Measurements from ENCODE around the gene CLINT1.
A peak's percentile ranks its signal among the peaks of the same experiment; 100 is the strongest.
"Not testable (repeated sequence)": the region's sequence is repeated elsewhere in the genome, so short reads cannot be mapped to it uniquely, and the experiment has no call there.

CLINT1 gene

GRCh38 chr5:157860898-157861890, 2.2 kb upstream of the CLINT1 start:
- no peak for DNase-seq

DNA sequence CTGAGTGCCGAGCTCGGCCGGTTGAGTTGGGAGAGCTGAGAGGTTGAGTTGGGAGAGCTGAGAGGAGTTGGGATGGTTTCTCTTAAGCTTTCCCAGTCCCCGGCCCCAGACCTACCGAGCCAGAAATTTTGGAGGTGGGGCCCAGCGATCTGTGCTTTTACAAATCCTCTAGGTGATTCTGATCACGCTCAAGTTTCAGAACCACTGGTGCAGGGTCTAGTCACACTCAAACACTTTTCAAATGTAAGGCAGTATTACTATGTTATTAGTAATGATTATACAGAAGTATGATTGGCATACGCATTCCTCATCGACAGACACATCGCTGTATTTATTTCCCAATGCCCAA, 256 bp upstream of the CLINT1 start:
- no peak for DNase-seq

DNA sequence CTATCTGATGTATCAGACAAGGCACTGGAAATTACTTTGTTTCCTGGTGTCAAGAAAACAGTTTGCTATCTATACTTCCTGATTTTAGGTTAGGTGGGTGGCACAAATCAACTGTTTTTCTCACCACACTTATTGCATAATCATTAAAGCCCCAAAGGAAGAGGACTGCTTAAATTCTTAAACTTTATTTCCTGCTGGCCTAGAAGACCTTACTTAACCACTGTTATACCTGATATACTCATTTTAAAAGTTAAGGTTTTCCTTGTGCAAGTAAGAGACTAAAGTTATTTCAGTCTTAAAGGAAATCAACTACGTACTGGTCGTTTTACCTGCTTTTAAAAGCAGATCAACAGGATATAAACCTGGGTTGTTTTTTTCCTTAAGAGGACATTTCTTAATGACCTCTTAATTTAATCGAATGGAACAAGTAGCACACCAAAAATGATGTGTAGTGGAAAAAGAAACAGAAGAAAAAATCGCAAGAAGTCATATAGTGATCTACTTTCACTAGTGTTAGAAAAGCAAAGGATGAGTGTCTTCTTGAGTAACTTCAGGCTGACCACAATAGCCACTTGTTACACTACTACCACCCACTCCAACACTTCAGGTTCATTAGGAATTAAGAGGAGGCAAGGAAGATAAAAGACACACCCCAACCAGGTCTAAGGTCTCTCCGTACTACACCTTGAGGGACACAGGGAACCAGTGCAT, 974 bp downstream of the CLINT1 start:
- no peak for DNase-seq

- DNase-seq, result peak; percentile 68
Observed at GRCh38 chr5:157855404-157855994, 3.4 kb downstream of the CLINT1 start.

GRCh38 chr5:157853365-157853764, 5.6 kb downstream of the CLINT1 start:
- DNase-seq, result not testable (repeated sequence)

DNA sequence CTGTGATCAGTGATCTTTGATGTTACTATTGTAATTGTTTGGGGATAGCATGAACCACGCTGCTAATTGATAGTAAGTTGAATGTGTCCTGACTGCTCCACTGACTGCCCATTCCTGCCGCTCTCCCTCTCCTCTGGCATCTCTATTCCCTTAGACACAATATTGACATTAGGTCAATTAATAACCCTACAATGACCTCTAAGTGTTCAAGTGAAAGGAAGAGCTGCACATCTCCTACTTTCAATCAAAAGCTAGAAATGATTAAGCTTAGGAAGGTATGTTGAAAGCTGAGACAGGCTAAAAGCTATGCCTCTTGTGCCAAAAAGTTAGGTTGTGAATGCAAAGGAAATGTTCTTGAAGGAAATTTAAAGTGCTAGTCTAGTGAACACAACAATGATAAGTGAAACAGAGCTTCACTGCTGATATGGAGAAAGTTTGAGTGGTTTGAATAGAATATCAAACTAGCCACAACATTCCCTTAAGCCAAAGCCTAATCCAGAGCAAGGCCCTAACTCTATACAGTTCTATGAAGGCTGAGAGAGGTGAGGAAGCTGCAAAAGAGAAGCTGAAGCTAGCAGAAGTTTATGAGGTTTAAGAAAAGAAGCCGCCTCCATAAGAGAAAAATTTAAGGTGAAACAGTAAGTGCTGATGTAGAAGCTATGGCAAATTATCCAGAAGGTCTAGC, 12.9 kb downstream of the CLINT1 start:
- DNase-seq, result no peak

DNA sequence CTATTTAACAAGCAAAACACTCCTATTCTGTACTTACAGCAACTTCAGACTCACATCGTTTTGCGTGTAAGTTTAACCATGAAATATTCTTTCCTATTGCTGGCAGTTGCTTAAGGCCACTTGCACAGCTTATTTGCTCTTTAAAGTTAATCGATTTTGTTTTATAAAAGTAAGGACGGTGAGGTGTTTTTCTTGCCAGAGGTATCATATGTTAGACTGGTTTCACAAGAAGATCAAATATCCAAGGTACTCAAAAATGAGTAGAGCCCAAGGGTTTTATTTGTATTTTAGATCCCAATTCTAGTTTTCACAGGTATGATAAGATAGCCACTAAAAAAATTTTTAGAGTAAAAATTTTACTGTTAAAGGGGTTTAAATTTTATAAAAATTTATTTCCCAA, 16.2 kb downstream of the CLINT1 start:
- DNase-seq, result no peak

DNA sequence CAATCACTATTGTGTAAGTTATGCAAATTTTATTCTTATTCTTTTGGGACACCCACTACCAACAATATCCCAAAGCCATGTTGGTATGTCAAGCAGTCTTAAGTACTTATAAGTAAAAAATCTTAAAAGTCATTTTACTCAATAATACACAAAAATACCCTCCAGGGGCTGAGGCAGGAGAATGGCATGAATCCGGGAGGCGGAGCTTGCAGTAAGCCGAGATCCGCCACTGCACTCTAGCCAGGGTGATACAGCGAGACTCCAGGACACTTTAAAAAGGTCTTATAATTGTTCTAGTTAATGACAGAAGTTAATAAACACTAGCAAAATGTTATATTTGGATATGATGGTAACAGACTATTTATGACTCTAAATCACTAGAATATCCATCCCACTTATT, 16.8 kb downstream of the CLINT1 start:
- DNase-seq, result no peak

- no peak for DNase-seq
Observed at GRCh38 chr5:157839157-157839795, 19.7 kb downstream of the CLINT1 start.

GRCh38 chr5:157836121-157836753, 22.7 kb downstream of the CLINT1 start:
- DNase-seq, result no peak

DNA sequence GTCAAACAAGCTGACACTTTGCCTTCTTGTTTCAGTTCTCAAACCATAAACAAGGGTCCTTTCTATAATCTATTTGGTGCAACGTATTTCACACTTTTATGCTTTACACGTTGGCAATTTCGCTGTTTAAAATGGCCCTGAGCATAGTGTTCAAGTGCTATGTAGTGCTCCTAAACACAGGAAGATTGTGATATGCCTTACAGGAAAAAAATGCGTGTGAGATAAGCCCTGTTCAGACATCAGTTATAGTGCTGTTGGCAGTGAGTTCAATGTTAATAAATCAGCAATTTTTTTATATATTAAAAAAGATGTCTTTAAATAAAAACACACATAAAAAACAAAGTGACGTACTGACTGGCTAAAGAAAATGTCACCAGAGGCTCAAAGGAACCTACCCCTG, 23.9 kb downstream of the CLINT1 start:
- DNase-seq, result no peak

DNA sequence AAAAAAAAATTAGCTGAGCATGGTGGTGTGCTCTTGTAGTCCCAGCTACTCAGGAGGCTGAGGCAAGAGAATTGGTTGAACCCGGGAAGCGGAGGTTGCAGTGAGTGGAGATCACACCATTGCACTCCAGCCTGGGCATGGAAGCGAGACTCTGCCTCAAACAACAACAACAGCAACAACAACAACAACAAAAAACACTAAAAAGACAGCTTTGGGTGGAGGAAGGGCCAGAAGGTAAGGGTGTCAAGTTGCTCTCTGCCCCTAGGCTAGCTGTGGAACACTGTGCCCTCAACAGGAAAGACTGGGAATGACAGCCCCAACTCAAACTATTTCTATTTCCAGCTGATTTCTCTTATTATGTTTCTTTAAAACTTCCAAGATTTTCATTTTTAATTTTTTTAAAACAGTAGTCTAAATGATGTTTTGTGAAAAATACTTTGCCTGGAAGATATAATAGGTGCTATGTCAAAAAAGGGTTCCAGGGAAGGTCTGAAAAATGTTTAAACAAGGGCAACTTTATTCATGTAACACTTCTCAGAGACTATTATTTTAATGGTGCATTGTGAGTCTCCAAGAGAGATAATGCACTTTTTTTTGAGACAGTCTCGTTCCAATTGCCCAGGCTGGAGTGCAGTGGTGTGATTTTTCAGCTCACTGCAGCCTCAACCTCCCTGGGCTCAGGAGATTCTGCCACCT, 29.9 kb downstream of the CLINT1 start:
- DNase-seq, result no peak

- no peak for DNase-seq
Observed at GRCh38 chr5:157828105-157828943, 30.6 kb downstream of the CLINT1 start.

GRCh38 chr5:157827423-157827822, 31.5 kb downstream of the CLINT1 start:
- no peak for DNase-seq

GRCh38 chr5:157823655-157824054, 35.3 kb downstream of the CLINT1 start:
- no peak for DNase-seq

DNA sequence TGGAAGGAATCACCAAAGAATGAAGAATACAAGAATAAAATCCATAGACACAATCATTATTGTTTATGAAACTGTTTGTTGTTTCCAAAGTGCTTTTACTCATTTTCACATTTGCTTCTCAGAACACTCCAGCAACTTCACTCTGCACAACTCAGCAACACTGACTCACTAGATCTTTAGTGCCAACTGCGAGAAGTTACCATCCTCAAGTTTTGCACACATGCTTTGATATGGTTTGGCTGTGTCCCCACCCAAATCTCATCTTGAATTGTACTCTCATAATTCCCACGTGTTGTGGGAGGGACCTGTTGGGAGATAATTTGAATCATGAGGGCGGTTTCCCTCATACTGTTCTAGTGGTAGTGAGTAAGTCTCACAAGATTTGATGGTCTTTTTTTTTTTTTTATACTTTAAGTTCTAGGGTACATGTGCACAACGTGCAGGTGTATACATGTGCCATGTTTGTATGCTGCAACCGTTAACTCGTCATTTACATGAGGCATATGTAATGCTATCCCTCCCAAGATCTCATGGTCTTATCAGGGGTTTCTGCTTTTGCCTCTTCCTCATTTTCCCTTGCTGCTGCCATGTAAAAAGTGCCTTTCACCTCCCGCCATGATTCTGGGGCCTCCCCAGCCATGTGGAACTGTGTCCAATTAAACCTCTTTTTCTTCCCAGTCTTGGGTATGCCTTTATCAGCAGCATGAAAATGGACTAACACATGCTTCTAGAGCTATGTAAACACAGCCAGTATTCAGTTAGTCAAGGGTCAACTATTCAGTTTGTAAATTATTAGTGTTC, 36.9 kb downstream of the CLINT1 start:
- DNase-seq, result no peak

DNA sequence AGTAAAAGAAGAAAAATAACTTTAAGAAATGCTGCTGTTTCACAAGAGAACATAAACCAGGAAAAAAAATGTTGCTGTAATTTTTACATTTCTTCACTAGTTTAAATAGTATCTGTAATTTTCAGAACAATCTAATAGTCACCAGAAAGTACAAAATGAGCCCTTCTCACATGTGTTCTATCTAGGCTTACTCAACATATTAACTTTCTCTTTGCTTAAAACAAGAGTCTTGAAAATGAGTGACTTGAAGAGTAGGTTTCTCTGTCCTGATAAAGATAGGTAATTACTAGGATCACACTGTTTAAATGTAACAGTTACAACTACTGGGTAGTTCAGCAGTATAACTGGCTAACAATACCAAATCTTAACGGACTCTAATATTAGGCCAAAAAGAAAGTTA, 37.5 kb downstream of the CLINT1 start:
- DNase-seq, result no peak

- DNase-seq, result peak; percentile 80
Observed at GRCh38 chr5:157820593-157821252, 38.2 kb downstream of the CLINT1 start.

DNA sequence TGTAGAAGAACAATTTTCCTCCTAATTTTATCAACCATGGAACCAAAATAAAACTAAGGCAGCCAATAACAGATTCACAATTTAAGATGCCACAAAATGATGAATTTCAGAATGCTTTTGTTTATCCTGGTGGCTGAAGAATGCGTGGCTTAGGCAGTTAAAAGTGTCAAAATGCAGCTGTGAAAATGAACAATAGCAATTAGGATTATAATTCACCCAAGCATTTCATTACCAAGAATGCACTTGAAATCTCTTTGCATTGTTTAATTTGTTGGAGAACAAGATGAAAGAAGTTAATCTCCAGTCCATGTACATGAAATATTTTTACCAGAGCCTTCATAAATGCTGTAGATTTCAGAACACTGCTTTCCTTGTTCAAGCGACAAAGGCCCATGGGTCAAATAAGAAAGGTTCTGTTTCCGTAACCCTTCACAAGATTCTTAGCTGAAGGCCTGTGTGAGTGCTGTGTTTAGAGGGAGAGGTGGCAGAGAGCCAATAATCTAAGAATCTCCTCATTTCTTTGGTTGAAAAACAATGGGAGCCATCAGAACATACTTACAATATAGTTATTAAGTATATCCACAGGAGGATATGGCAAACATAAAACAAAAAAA, 39.3 kb downstream of the CLINT1 start:
- DNase-seq, result peak; percentile 67

All from eye (tissue), 1 donor.